GM18520 (cell line): ENCODE results near the gene SRI.

ENCODE experiments used
- ATAC-seq: cut with Tn5 transposase; IDR thresholded peaks from one replicate; pipeline ENCODE4 v1.9.1; 2021; ENCODE audit not compliant: unreplicated experiment

SRI gene

DNA sequence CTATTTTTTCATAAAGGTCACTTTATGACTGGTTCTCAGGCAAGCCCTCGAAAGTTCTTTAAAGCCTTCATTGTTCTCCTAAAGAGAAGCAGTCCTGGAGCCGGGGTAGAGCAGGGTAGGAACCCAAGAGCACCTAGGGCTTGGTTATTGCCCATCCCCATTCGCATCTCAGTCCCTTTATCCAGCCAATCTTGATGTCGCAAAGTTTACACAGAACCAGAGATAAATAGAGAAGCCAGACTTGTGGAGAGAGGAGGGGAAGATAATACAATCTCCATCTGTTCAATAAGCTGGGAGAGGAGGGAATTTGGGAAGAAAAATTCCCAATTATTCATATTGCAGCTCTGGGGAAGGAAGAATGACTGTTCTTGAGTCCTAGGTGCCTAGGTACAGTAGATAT, 6.4 kb upstream of the SRI start:
- no peak for ATAC-seq

DNA sequence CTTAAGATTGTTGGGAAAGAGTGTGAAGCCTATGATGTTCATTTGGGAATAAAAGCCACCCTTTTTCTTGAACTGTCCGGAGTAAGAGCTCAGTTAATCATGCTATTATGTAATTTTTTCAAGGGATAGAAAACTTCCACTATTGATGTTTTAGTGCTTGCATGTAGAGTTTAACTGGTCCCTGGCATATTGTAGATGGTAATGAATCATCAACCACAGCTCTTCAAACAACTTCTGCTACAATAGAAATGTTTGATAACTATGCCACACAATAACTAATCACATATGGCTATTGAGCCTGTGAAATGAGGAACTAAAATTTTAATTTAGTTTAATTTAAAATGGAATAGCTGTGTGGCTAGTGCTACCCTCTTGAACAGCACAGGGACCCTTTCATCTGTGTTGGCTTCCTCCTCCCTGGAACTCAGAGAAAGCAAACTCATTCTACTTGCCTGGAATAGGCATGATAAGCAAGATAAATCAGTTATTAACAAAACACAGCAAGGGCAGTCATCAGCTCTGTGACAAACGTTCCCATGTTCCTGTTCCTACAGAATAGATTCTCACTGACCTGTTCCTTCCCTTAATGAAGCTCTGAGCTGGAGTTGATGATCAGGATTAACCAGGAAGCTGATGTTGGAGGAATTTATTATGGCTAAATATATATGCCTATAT, 4.9 kb upstream of the SRI start:
- no peak for ATAC-seq

DNA sequence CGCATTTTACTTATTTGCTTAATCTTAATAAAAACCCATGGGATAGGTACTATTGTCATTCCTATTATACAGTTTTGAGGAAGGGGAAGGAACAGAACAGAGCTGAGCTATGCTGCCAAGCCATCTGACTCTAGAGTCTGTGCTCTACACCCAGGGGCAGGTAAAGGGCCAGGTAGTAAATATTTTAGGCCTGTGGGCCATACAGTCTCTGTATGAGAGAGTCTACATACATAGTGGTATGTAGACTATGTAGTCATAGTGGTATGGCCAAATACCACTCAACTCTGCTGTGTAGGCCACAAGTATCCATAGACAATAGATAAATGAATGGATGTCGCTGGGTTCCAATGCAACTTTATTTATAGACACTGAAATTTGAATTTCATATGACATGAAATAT, 3.4 kb upstream of the SRI start:
- no peak for ATAC-seq

DNA sequence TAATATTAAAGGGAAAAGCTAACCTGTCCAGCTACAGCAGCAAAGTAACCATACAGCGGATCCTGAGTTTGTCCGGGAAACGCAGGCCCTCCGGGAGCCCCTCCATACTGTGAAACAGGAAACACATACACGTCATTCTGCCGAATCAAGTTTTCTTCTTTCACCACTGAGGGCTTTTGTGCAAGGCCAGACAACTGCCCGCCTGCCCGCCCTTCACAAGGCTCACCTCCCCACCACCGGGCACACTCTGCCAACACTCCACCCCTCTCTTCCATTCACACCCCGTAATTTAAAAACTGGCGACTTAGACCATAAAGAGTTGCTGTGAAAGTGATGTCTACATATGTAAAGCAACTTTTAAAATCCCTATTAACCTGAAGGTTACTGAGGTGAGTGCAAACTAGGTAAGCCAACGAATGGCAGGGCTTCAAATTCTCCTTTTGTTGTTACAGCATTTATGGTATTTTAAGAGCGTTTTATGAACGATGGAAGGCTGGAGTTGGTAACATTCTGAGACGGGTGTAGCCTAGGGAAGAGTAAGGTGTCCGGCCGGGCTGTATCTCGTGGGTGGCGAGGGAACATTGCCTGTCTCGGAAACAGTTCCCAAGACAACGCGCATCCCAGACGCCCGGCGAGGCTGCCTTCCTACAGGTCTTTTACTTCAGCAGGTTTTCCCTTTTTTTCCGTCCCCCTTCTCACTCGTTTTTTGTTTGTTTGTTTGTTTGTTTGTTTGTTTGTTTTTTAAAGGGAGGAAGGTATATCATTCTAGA, 817 bp downstream of the SRI start:
- ATAC-seq: peak; percentile 23

DNA sequence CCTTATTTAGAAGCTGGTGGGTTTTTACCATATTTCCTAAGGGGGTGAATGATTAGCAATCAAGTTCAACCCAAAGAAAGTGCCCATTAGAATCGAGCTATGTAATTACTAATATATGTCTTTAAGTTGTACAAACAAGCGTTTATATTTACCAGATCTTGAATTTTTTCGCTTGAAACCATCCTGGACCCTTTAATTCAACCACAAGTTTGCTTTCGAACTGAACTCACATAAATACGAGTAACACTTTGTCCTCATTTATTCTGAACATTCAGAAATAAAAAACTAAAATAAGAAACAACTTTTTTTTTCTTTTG, 1.5 kb downstream of the SRI start:
- ATAC-seq: no peak

DNA sequence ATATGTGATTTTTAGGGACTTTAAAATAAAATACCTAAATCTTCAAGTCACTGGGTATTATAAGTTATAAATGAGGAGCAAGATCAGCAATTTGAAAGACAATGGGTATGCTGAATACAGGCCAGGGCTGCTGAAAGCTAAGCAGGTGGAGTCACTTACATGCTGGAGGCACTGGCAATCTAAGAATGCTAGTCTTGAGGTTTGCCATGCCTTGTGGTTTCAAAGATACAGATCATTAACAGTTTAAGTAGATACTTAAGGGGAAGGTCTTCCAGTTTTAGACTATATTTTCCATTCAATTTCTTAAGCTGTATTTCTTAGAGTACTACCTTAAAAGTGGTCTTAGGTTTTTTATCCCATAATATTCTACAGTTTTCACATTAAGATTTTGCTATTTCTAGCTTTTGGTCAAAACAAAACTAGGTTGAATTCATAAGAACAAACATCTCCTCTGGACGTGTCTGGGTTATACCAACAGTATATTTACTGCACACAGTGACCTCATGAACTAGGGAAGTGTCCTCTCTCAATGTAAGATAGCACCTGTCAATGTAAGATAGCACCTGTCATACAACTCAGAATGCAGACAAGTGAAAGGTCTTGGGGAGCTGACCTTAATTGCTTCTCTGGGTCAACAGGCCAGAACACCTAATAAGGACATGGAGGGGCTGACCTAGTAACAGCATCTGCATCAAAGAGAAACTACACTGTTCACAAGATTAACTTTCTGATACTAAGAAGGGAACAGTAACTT, 2.0 kb downstream of the SRI start:
- peak; percentile 84 for ATAC-seq

DNA sequence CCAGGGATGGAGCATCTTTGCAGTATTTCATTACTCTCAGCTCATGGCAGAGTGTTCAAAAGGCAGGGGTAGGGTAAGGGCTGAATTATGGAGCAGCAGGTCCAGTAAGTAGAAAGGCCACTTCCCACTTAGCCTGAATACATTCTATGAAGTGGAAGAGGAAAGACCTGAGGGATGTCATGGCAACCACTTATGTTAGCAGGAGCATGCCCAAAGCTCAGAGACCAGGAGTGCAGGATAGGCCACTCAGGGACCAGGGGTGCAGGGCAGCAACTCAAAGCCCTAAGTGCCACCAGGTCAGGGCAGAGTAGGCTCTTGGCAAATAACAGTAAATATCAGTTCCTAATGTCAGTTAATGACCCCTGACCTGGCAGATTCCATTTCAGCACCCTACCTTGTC, 3.6 kb downstream of the SRI start:
- no peak for ATAC-seq

DNA sequence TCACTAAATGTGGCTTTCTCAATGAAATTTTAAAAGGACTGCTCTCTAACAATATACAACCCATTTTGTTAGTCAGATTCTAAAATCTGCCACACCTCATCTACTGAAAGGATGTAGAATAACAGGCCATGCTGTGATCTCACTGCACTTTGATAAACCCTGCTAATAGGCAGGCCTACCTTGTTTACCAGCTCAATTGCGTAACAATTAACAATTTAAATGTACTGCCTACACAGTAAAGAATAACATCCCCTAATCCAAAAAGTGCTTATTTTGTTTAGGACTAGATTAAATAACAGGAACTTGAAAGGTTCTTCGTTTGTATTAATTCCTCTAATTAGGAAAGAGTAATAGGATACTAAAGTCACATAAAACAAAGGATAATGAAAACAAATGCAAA, 4.5 kb downstream of the SRI start:
- no peak for ATAC-seq

DNA sequence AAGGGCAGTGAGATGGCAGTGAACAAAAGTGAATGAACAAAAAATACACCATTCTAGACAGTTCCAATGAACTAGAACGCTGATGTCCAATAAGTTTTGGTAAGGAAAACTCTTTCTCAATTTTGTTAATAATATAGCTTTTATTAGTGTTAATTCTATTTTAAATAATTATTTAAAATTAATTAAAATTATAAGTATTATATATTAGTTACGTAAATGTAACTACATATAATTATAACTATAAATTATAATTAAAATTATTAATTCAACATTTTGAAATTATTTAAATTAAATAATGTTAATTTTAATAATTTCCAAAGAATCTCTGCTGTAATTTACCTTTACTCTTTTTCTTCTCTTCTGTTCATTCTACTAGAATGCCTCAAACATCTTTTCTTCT, 5.4 kb downstream of the SRI start:
- ATAC-seq: no peak

DNA sequence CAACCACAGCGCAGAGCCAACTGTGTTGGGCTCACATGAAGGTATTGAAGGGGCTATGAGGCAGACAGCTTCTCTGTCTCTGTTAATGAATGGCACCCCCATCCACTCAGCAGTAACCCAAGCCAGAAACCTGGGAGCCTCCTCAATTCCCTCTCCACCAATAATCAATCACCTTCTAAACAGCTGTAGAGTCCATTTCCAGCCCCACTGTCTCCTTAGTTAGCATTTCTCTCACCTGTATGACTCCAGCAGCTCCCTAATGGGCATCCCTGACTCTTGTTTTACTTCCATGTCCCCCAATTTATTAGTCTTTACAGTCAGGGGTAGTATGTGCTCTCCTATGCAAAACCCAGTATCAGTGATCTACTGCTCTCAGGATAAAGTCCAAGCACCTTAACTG, 6.9 kb downstream of the SRI start:
- ATAC-seq: no peak

DNA sequence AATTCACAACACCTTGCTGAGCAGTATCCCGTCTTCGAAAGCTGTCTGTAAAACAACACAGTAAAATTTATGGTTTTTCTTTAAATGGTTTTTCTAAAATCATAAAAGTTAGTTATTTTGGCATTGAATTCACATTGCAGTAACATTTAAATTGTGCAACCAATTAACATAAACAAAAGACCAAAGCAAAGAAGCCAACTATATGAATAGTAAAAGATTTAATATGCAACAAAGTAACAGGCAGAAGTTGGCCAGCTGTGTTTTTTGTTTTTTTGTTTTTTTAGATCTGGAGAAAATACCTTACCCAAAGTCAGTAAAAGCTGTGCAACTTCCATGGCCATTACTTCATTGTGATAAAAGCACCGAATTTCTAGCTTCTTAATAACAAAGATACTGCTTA, 11.3 kb downstream of the SRI start:
- ATAC-seq: no peak

DNA sequence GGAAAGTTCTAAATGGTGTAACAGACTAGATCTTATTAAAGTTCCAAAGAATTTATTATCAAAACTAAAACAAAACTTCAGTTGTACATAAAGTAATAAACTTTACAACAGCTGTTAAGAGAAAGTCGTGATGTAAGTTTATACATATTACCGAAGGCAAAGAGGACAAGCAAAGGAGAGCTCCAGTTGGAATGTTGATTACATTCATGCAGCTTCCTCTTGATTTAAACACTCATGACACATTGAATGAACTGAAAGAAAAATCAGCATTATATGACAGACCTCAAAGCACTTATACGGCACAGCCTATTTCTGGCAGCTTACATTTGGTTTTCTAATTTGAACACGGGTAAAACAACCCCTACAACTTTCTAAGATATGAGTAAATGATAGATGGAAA, 13.6 kb downstream of the SRI start:
- no peak for ATAC-seq

DNA sequence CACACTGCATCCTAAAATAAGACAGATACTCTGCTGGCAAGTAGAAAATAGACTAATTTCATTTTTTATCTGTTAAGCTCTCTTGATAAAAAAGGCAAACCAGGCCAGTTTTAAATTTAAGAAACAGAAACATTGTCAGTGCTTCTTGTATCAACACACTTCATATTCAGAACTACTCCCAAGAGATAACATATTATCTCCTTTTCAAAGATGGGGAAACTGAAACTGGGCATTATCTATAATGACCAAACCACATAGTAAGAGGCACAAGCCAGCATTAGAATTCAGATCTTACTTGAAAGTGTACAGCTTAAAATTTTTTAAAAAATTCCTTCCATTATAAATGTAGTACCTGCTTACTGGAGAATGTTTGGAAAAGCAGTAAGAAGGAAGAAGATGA, 14.7 kb downstream of the SRI start:
- no peak for ATAC-seq

DNA sequence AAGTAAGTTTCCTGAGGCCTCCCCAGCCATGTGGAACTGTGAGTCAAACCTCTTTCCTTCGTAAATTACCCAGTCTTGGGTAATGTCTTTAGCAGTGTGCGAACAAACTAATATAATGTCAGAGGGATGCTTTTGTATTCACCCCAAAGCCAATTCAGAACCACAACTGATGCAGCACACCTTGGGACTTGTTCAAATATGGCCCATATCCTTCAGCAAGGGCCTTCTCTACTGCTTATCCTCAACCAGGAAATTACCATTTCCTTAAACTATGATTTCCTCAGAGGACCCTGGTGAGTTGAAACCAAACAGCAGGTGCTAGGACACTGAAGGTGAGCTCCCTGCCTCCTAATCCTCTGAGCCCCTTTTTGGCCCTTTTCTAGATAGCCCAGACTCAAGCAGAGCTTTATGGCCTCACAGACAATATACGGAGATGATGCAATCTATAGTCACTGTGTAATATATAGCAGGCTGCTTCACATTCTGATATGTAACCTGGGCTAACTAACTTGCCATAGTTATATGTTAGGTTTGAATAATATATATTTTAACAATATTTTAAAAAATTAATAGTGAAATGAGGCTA, 15.2 kb downstream of the SRI start:
- no peak for ATAC-seq

DNA sequence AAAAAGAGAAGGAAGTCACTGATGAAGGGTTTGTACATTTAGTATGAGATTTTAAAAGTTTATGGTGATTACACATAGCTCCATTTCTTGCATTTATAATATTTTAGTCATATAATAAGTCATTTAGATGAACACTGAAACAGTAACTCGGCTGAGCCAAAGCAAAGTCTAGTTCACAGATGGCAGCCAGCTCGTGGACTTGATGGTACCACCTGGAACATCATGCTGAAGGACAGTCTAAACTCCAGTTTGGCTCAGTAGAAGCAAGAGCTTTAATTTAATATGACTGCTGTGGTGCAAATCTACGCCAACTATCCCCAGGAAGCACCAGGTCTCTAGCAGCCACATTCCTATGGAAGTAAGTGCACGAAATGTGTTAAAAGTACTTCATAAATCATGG, 16.4 kb downstream of the SRI start:
- no peak for ATAC-seq

DNA sequence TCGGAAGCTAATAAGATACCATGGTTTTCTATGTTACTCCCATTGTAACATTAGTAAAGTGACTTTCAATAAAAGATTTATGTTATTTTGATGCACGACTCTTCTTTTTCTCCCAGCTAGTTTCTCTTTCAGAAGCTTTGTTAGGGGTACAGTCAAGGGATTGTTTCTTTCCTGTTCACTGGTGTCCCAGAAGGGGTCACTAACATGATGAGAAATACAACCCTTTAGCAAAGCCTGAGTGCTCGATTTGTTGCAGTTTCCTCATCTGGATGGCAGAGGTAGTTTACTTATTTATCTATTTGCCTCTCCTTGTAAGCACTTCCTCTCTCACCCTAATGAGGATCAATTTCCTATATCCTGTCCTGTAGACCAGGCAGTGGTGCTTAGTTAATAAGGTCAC, 17.0 kb downstream of the SRI start:
- ATAC-seq: no peak

DNA sequence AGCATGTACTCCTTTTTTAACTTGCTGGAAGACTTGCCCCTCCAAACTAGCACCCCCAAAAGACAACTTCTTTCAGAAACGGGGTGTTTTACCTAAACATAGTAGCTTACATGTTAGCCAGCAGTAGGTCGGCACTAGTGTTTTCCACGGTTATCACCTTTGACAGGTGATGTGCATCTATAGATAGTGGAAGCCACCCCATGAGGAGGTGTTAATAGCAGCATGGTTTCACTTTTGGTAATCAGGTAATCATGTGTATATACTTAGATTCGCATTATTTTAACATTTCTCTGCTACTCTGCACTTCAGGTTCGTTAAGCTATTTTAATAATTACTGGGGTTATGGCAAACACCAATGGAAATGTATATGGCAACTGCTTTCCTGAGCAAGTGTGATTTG, 17.6 kb downstream of the SRI start:
- peak; percentile 57 for ATAC-seq

DNA sequence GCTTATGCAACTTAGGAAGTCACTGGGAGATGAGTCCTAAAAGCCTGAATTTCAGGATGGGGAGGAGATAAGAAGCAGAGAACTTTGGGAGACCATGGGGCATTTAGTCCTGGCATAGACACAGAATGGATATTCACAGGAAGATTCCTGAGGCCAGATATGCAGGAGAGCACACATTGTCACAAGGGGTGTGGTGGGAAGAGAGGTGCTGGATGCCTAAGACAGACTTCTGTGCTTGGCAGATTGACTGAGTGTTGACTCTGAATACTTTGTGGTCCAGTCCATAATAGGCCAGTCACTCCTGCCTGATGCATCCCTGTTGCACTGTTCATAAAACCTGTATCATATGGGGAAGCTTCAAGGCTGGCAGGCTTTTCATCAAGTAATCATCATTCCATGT, 18.5 kb downstream of the SRI start:
- ATAC-seq: no peak

DNA sequence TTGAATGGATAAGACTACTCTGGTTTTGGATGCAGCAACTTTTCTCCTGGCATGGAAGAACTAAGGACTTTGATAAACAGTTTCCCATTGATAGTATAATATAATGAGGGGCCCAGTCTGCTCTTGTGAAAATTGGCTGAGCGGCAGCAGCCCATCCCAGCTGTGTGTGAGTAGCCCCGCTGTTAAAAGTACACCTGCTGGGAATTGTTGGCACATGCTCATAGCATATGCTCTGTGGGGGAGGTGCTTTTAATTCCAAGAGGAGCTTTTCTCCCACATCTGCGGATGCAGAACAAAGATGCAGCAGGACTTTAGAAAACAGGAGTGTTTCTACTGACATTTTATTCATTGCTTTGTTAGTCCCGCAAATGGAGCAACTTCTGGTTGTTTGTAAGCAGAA, 19.0 kb downstream of the SRI start:
- no peak for ATAC-seq

DNA sequence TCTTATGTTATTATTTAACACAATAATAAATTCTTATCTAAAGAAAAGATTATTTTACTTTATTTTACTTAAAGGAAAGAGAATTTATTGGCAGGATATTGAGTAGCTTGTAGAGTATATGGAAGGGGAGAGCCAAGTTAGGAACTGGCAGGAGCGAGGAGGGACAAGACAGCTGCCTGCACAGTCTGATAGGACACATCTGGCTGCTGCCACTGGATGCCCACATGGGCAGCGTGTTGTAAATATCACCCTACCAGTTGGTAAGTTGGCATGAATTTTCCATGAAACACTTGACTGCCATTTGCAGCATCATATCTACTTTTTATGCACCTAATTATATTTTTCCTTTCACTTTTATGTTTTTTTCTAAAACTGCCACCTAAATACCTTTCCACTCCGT, 19.6 kb downstream of the SRI start:
- no peak for ATAC-seq

DNA sequence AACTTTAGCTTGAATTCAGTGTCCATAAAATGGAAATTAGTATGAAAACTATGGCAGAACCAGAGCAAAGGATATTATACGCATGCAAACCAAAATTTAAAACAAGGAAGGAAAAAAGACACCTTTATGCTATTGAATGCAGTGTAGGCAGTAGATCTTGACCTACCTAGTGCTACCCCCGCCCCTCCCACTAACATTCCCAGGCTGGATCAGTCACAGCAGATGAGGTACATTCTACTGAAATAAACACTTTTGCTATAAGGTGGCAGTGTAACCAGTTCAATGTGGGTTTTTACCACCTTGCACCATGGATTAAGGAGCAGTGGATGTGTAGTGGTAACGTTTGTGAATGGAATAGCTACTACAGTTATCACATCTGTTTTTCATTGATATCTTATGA, 27.9 kb downstream of the SRI start:
- no peak for ATAC-seq

DNA sequence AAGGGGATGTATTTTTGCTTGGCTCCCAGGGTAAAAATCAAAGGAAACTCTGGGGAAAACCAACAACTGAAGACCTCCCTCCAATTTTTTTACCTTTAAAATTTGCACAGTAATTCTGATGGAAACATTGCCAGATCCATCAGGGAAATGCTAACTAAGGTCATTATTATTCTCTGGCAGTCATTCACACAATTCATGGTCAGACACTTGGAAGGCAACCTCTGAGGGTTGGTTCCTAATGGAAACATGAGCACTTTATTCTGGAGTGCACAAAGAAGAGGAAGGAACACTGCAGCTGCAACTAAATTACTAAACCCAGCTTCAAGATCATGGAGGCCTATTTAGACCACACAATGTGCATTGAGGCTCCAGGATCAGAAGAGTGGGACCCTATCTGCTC, 34.2 kb downstream of the SRI start:
- no peak for ATAC-seq
